ENCODE results near the gene PKN1. TPM values are rescaled to one million over a fixed set of nuclear protein-coding genes. Genes with fewer than 3 reads are reported as not detected.

PKN1 gene
- total and polyA plus RNA-seq, 9 of the 15 experiments (the other 6 are each of a cell fraction or from before 2014, with no cell fraction given) = 0.30 to 228 (median 77.5) TPM

GRCh38 chr19:14440049-14440448 lies 6.9 kb downstream of the PKN1 start:
- no TSS peak for BruUV-seq (replicated peaks)
- FAIRE-seq (peak; percentile 88), ATAC-seq (peak; percentile 98), DNase-seq (ENCODE audit: extremely low read depth in 1 of 4, low spot score in 3 of 4) (peak; percentile 73 to 92 (median 77))
- Histone ChIP-seq H3K4me2 (ENCODE audit: insufficient read depth, low read length) (peak overlapping the region; percentile 77), H3K9me3 (replicated peaks; ENCODE audit: control insufficient read depth, insufficient read depth, low read depth, low read length) (no peaks in the 10 kb centered on the region; the same call in 1 of the 2 replicates), H3K27ac (ENCODE audit: extremely low read depth, low read depth, low read length) (peak overlapping the region; percentile 63), H3K4me3 (peak overlapping the region; percentile 43), H3K27me3 (ENCODE audit: control insufficient read depth in 2 of 2, insufficient read depth in 2 of 2, low read length in 2 of 2) (no peaks in the 10 kb centered on the region), H3K36me3 (ENCODE audit: control insufficient read depth, insufficient read depth, low read length) (peaks cover 59% of the 10 kb centered on the region), H4K20me1 (replicated peaks; ENCODE audit: control insufficient read depth, insufficient read depth, low read length) (peaks cover 3% of the 10 kb centered on the region; the same call in 1 of the 2 replicates), H2AFZ (ENCODE audit: low read depth, low read length) (peak overlapping the region; percentile 69), H3K9me1 (ENCODE audit: control insufficient read depth, insufficient read depth, low read length) (no peaks in the 10 kb centered on the region), H3K4me1 (replicated peaks in 1 of 2; ENCODE audit: control insufficient read depth in 2 of 2, insufficient read depth in 2 of 2, low read length in 2 of 2) (peaks cover 16 to 39% of the 10 kb centered on the region in 2 experiments), H3K9ac (ENCODE audit: insufficient read depth in 1 of 2, low read depth in 2 of 2, low read length in 2 of 2) (peak overlapping the region; percentile 49 to 84), H3K79me2 (ENCODE audit: control insufficient read depth, insufficient read depth, low read length) (peaks cover 59% of the 10 kb centered on the region)
- intact Hi-C loops (cut with micrococcal nuclease) = no loop called here
- POLR2A ChIA-PET = interaction anchor here (0.7 to 2.3 kb wide), 2 partner anchors 10 to 92 kb away, joined by 3 to 8 read pairs; no protein-coding TSS in a partner anchor
- in situ Hi-C loops (cut with MboI) = no loop called here
- 4% methylated on average over 9 of the region's 9 CpGs for WGBS (ENCODE audit: insufficient coverage, low coverage, missing lambda C conversion rate)
- CTCF ChIA-PET (ENCODE audit: low intra/inter-chr PET ratio) = no interaction called here
- TF ChIP-seq KHSRP (IDR thresholded peaks at IDR 0.05) = no peak
- no peak for TF ChIP-seq RFX5 (IDR thresholded peaks at IDR 0.05; ENCODE audit: low read depth, low read length)
- TF ChIP-seq MNT (conservative IDR thresholded peaks at IDR 0.05) = peak in 1 of 2 experiments; percentile 39; a peak in 1 of 4 replicates
- TF ChIP-seq ZNF407 (IDR thresholded peaks at IDR 0.05; ENCODE audit: low read depth) = no peak
- TF ChIP-seq ELF1 (tag; IDR thresholded peaks at IDR 0.05) = peak; percentile 85
- no peak for TF ChIP-seq CBFA2T2 (conservative IDR thresholded peaks at IDR 0.05)
- no peak for TF ChIP-seq SRSF9 (IDR thresholded peaks at IDR 0.05; ENCODE audit: borderline replicate concordance, low read depth, low read length)
- TF ChIP-seq SMC3 (conservative IDR thresholded peaks at IDR 0.05; ENCODE audit: insufficient read depth, low read depth, low read length) = no peak
- TF ChIP-seq NR4A1 (CRISPR knock-in tag; IDR thresholded peaks at IDR 0.05) = no peak
- TF ChIP-seq NR4A1 (tag; IDR thresholded peaks at IDR 0.05) = peak; percentile 71; the same call in 1 of the 2 replicates
- TF ChIP-seq CTBP1 (IDR thresholded peaks at IDR 0.05; ENCODE audit: borderline replicate concordance) = peak; percentile 66; the same call in 1 of the 2 replicates
- TF ChIP-seq ZNF23 (CRISPR knock-in tag; IDR thresholded peaks at IDR 0.05) = no peak
- TF ChIP-seq POLR2A (conservative IDR thresholded peaks at IDR 0.05) = peak; percentile 61
- TF ChIP-seq FOXK1 (CRISPR knock-in tag; IDR thresholded peaks at IDR 0.05; ENCODE audit: borderline replicate concordance) = 0 out of 2 replicates have a peak, but pooled peaks have one; percentile 37
- peak in 1 of 2 experiments; percentile 53; a peak in 1 of 4 replicates for TF ChIP-seq SIN3A (IDR thresholded peaks at IDR 0.05; ENCODE audit: borderline replicate concordance in 2 of 2, control insufficient read depth in 1 of 2, low read depth in 2 of 2, low read length in 2 of 2)
